LNCAP (cell line): ENCODE results near the gene TWIST1.

Experiments
- TF ChIP-seq, protein P1 (sequence below): fragments of 450-650 bp; IDR thresholded peaks from 2 replicates; pipeline ENCODE4 v1.5.1; 2017; ENCODE audit warnings: mild to moderate bottlenecking

Gene TWIST1

GRCh38 chr7:19106241-19107080 lies 11.0 kb downstream of the TWIST1 start:
- TF ChIP-seq, protein P1, sequence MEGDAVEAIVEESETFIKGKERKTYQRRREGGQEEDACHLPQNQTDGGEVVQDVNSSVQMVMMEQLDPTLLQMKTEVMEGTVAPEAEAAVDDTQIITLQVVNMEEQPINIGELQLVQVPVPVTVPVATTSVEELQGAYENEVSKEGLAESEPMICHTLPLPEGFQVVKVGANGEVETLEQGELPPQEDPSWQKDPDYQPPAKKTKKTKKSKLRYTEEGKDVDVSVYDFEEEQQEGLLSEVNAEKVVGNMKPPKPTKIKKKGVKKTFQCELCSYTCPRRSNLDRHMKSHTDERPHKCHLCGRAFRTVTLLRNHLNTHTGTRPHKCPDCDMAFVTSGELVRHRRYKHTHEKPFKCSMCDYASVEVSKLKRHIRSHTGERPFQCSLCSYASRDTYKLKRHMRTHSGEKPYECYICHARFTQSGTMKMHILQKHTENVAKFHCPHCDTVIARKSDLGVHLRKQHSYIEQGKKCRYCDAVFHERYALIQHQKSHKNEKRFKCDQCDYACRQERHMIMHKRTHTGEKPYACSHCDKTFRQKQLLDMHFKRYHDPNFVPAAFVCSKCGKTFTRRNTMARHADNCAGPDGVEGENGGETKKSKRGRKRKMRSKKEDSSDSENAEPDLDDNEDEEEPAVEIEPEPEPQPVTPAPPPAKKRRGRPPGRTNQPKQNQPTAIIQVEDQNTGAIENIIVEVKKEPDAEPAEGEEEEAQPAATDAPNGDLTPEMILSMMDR, result no peak

DNA sequence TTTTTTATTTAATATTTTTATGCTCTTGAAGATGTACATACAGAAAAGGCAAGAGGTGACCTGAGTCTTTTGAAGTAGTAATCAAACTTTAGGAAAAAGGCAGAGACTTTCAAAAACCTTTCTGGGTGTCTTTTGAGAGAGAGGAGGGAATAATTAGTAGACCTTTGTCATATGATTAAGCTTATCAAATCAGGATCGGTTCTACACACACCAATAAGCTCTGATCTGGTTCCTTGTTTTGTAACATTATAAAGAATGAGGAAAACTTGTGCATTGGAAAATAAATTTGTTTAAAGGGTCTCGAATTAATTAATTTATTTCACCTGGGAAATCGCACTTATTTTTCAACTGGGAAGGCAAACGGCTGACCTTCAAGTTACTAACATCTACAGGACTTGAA lies 11.9 kb downstream of the TWIST1 start:
- TF ChIP-seq, protein P1, result no peak

DNA sequence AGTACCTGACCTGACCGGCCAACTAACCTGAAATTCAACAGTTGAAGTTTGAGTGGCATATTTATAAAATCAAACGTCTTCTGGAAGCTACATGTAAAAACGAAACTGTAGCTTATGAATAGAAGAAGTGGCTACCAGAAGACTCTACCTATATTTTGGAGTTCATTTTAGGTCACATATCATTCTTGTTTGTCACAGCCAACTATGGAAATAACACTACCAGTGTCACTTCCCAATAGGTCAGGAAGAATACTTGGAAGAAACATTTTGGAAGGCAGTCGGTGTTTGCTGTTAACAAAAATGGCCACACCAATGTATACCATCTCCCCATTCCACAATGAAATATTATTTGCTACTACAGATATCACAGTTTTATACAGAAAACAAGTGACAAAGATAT lies 12.6 kb downstream of the TWIST1 start:
- TF ChIP-seq, protein P1, result no peak

GRCh38 chr7:19102884-19103283 lies 14.6 kb downstream of the TWIST1 start:
- TF ChIP-seq, protein P1, result no peak

GRCh38 chr7:19101909-19102308 lies 15.5 kb downstream of the TWIST1 start:
- TF ChIP-seq, protein P1, result no peak

DNA sequence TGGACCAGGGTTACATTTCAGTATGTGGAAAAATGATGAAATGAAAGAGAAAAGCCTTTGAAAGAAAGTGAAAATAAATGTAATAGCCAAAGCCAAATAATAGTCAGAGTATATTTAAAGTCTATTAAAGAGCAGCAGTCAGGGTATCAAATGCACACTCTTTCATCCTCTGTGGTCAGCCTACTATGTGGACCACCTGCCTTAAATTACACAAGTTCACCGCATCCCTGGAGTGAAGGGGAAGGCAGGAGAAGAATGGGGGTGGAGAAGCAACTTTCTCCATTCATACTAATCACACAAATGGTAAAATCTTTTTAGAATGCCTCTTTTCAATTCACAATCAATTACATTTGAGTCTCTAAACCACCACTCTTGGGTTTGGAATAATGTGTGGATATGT lies 16.0 kb downstream of the TWIST1 start:
- TF ChIP-seq, protein P1, result no peak

DNA sequence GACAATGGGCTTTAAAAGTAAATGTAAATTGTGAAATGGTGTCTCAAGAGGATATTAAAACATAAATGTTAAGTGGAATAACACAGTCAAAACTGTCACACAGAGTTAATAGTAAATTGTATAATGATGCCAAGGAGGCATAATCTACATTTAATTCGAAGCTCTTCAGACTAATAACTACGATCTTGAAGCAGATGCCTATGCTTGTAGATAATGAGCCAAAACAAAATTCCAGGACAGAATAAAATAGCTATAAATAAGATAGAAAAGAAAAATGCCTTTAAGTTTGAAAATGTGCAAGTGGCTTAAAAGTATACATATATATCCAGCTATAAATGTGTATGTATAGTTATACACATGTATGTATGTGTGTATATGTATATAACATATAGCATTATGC lies 17.5 kb downstream of the TWIST1 start:
- TF ChIP-seq, protein P1, result no peak
